GM12878 (cell line): Measurements from ENCODE around the gene BIRC6. TPM values are rescaled to one million over a fixed set of nuclear protein-coding genes. Genes with fewer than 3 reads are reported as not detected.

Experiments
- ATAC-seq: fragments of 200-7000 bp; cut with Tn5 transposase; 3 replicates; pipeline ENCODE4 v1.9.1; 2020; ENCODE audit warnings: mild to moderate bottlenecking, moderate library complexity
- BruUV-seq: library from RNA; stranded (reverse); fragments of 400-500 nt; replicated peaks from 2 replicates; lab custom pipeline; 2021; lab: Mats Ljungman, UMichigan
- CTCF ChIA-PET: fragments of 300-600 bp; sonication (Branson Sonifier 250); formaldehyde crosslinking; extraction: SDS; loops from one replicate; lab custom pipeline; 2021; ENCODE audit warnings: inconsistent platforms; lab: Yijun Ruan, JAX
- POLR2A ChIA-PET: fragments of 350-600 bp; formaldehyde crosslinking; extraction: SDS; loops from one replicate; lab custom pipeline; 2021; ENCODE audit warnings: inconsistent platforms; lab: Charles Lee
- RAD21 ChIA-PET: fragments of 300-600 bp; sonication (Branson Sonifier 250); formaldehyde crosslinking; loops from one replicate; lab custom pipeline; 2023; ENCODE audit warnings: antibody characterized with exemption; ENCODE audit not compliant: unreplicated experiment; lab: Charles Lee
- SMC1A ChIA-PET: fragments of 300-600 bp; sonication (Branson Sonifier 250); formaldehyde crosslinking; loops from one replicate; lab custom pipeline; 2023; ENCODE audit not compliant: unreplicated experiment, uncharacterized antibody; lab: Charles Lee
- DNase-seq: peaks from one replicate; pipeline ENCODE4 v3.0.0-alpha.2; 2011; ENCODE audit warnings: low read depth, low spot score
- FAIRE-seq: peaks from 3 replicates; lab custom pipeline; 2011; peaks lifted over from hg19 to GRCh38; lab: Jason Lieb, UNC
- H2AFZ ChIP-seq: 2 replicates; pipeline ENCODE4 v1.6.0; 2011; ENCODE audit warnings: low read depth, low read length, control low read depth; ENCODE audit not compliant: control insufficient read depth
- H3K27ac ChIP-seq: 2 replicates; pipeline ENCODE4 v1.5.1; 2011; ENCODE audit warnings: control low read depth; ENCODE audit not compliant: control insufficient read depth, insufficient read depth
- H3K27me3 ChIP-seq, 2 experiments: replicated peaks in 1 of 2; 2 replicates each; pipeline versions ENCODE4 v1.6.0 to v1.6.1; 2011; ENCODE audit warnings: low read length in 1 of 2; ENCODE audit not compliant: control insufficient read depth in 2 of 2, insufficient read depth in 2 of 2
- H3K36me3 ChIP-seq, 2 experiments: 2 replicates each; pipeline ENCODE4 v1.5.1; 2011; ENCODE audit warnings: low read length in 1 of 2; ENCODE audit not compliant: control insufficient read depth in 2 of 2, insufficient read depth in 2 of 2
- H3K4me1 ChIP-seq: 2 replicates; pipeline ENCODE4 v1.6.1; 2011; ENCODE audit warnings: mild to moderate bottlenecking, low read length, moderate library complexity, mixed read lengths; ENCODE audit not compliant: control insufficient read depth, insufficient read depth
- H3K4me2 ChIP-seq: 2 replicates; pipeline ENCODE4 v1.6.0; 2011; ENCODE audit warnings: control low read depth; ENCODE audit not compliant: control insufficient read depth, insufficient read depth
- H3K4me3 ChIP-seq: fragments of 200-600 bp; sonication (generic); 2 replicates; pipeline ENCODE4 v1.5.1; 2016
- H3K79me2 ChIP-seq: 2 replicates; pipeline ENCODE4 v1.6.0; 2011; ENCODE audit warnings: low read length; ENCODE audit not compliant: control insufficient read depth, insufficient read depth
- H3K9ac ChIP-seq: 2 replicates; pipeline ENCODE4 v1.8.0; 2011; ENCODE audit warnings: low read length, control low read depth, mixed read lengths; ENCODE audit not compliant: control insufficient read depth, insufficient read depth
- H3K9me3 ChIP-seq: replicated peaks from 3 replicates; pipeline ENCODE4 v1.5.1; 2011; ENCODE audit warnings: mild to moderate bottlenecking, low read length; ENCODE audit not compliant: control insufficient read depth, insufficient read depth
- H4K20me1 ChIP-seq: 2 replicates; pipeline ENCODE4 v1.6.0; 2011; ENCODE audit not compliant: control insufficient read depth, insufficient read depth
- ASH2L ChIP-seq: fragments of 300-600, 200-600 bp; sonication (generic); IDR thresholded peaks from 2 replicates; pipeline ENCODE4 v1.6.1; 2017; ENCODE audit warnings: low read depth, mild to moderate bottlenecking, borderline replicate concordance
- BMI1 ChIP-seq: fragments of 450-650 bp; IDR thresholded peaks from 2 replicates; pipeline ENCODE4 v1.6.1; 2016; ENCODE audit warnings: mild to moderate bottlenecking, moderate library complexity, borderline replicate concordance
- IRF4 ChIP-seq: IDR thresholded peaks from 2 replicates; pipeline ENCODE4 v1.6.1; 2011; ENCODE audit warnings: low read depth, low read length
- POLR2A ChIP-seq: IDR thresholded peaks from 2 replicates; pipeline ENCODE4 v1.6.1; 2011; ENCODE audit warnings: low read depth, mild to moderate bottlenecking, low read length
- RUNX3 ChIP-seq: IDR thresholded peaks from 2 replicates; pipeline ENCODE4 v1.6.1; 2012; ENCODE audit warnings: low read length, inconsistent platforms
- SREBF2 ChIP-seq: IDR thresholded peaks from 2 replicates; pipeline ENCODE4 v1.6.1; 2012; ENCODE audit warnings: mild to moderate bottlenecking, low read length
- SUPT20H ChIP-seq: IDR thresholded peaks from 2 replicates; pipeline ENCODE4 v1.6.1; 2011; ENCODE audit warnings: low read depth, mild to moderate bottlenecking, low read length, moderate library complexity, borderline replicate concordance; ENCODE audit not compliant: control insufficient read depth
- TCF3 ChIP-seq: IDR thresholded peaks from 2 replicates; pipeline ENCODE4 v1.6.1; 2012; ENCODE audit warnings: low read depth, mild to moderate bottlenecking, low read length, borderline replicate concordance; ENCODE audit not compliant: insufficient read depth
- ZNF24 ChIP-seq: fragments of 450-650 bp; IDR thresholded peaks from 2 replicates; pipeline ENCODE4 v1.6.1; 2017; ENCODE audit warnings: antibody characterized with exemption, mild to moderate bottlenecking
- WGBS: methylation state at CpG from one replicate; pipeline ENCODE4 v1.1.6; 2016; ENCODE audit warnings: low lambda C conversion rate; ENCODE audit not compliant: insufficient replicate concordance, insufficient coverage; ENCODE audit errors: missing lambda C conversion rate; 5-methylcytosine and 5-hydroxymethylcytosine counted together
- in situ Hi-C: fragments of 300-500 bp; cut with MboI; formaldehyde crosslinking; loops from 9 replicates; pipeline ENCODE4 v1.14.3; 2018; ENCODE audit warnings: mixed read lengths
- intact Hi-C: fragments of 100-400 bp; cut with micrococcal nuclease; formaldehyde crosslinking; loops from one replicate; pipeline ENCODE4 v1.14.2; 2022; ENCODE audit not compliant: unreplicated experiment
- polyA plus RNA-seq, 11 experiments: library from polyadenylated mRNA; depleted of rRNA in 4 of 11; unstranded in 6 of 11; stranded (reverse) in 5 of 11; fragments of >200 nt; fragmentation: Nextera tagmentation in 4 of 11; fragmentation: Illumina TruSeq in 1 of 11; extraction: Ambion mirVana in 4 of 11; extraction: Trizol in 1 of 11; gene quantifications; 1 replicate in 1 of 11; 2 replicates in 10 of 11; pipeline versions ENCODE4 v1.2.1 to v1.2.3, GENCODE V29; 2011 to 2016; ENCODE audit warnings: inconsistent platforms in 2 of 11, missing spikeins in 2 of 11, low read depth in 1 of 11
- total RNA-seq, 4 experiments: library from RNA; depleted of rRNA in 3 of 4; stranded (reverse); fragments of >200 nt in 3 of 4; fragmentation: Illumina TruSeq in 1 of 4; extraction: Trizol in 1 of 4; gene quantifications; 2 replicates each; pipeline versions ENCODE4 v1.2.1 to v1.2.3, GENCODE V29; 2013 to 2021
- TF ChIP-seq, protein P1 (sequence below): IDR thresholded peaks from 2 replicates; pipeline ENCODE4 v1.6.1; 2011; ENCODE audit warnings: low read depth, low read length, improper control_type of control experiment, borderline replicate concordance
- TF ChIP-seq, protein P2 (sequence below): IDR thresholded peaks from 2 replicates; pipeline ENCODE4 v1.6.1; 2012; ENCODE audit warnings: mild to moderate bottlenecking, low read depth, low read length

The BIRC6 gene
- total and polyA plus RNA-seq, 10 of the 15 experiments (the other 5 are each of a cell fraction or from before 2014, with no cell fraction given), result 18.8 to 118 (median 55.0) TPM

DNA sequence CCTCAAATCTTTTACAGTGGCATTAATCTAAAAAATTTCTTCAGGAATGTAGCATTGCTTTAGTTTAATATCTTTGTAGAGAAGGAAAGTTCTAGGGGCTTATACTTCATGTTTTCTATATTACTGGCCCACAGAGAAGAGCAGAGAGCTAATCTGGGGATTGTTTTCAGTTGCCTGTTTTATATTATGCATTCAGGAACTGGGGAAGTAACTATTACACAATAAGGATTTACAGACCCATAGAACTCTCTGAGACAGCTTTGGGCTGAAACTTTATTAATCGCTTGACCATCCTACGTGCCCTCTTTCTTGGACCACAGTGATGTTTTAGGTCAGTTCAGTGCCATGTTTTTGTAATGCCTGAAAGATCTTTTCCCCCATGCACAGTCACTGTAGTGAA lies 29.9 kb downstream of the BIRC6 start:
- no peak for TF ChIP-seq RUNX3
- TF ChIP-seq IRF4, result no peak
- TF ChIP-seq SUPT20H, result no peak
- Histone ChIP-seq H3K36me3 (peaks cover 0 to 24% of the 10 kb centered on the region in 2 experiments), H4K20me1 (no peaks in the 10 kb centered on the region), H3K27me3 (no peaks in the 10 kb centered on the region), H3K79me2 (peaks cover 12% of the 10 kb centered on the region), H3K4me3 (no peak overlapping the region), H3K4me1 (peaks cover 7% of the 10 kb centered on the region; the same call in 1 of the 2 replicates), H3K27ac (no peak overlapping the region), H2AFZ (no peak overlapping the region), H3K9me3 (no peaks in the 10 kb centered on the region), H3K4me2 (no peak overlapping the region), H3K9ac (no peak overlapping the region)
- POLR2A ChIA-PET, result no interaction called here
- CTCF ChIA-PET, result no interaction called here
- RAD21 ChIA-PET, result interaction anchor here (0.7 kb wide), 1 partner anchor 19 kb away, joined by 3 read pairs; no protein-coding TSS in a partner anchor
- in situ Hi-C loops (no loop called here), intact Hi-C loops (no loop called here)
- 100% methylated on average over 2 of the region's 2 CpGs for WGBS
- FAIRE-seq (no peak), ATAC-seq (no peak), DNase-seq (no peak)
- SMC1A ChIA-PET, result interaction anchor here (1.2 kb wide), 1 partner anchor 24 kb away, joined by 3 read pairs; no protein-coding TSS in a partner anchor
- BruUV-seq, result no TSS peak

DNA sequence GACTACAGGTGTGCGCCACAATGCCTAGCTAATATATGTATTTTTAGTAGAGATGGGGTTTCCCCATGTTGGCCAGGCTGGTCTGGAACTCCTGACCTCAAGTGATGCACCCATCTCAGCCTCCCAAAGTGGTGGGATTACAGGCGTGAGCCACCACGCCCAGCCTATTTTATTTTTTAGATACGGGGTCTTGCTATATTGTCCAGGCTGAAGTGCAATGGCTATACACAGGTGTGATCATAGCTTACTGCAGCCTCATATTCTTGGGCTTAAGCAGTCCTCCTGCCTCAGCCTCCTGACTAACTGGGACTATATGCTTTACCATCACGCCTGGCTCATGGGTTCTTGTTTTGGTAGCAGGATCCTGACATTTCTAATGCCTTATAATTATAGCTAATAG lies 42.4 kb downstream of the BIRC6 start:
- no peak overlapping the region for H3K4me3 ChIP-seq
- ChIA-PET SMC1A (interaction anchor here (1.7 kb wide), 1 partner anchor 8 kb away, joined by 4 read pairs; no protein-coding TSS in a partner anchor), CTCF (no interaction called here), POLR2A (interaction anchor here (1.3 kb wide), 1 partner anchor 20 kb away, joined by 5 read pairs; no protein-coding TSS in a partner anchor), RAD21 (no interaction called here)
- no peaks in the 10 kb centered on the region for H3K79me2 ChIP-seq
- no peak overlapping the region for H3K9ac ChIP-seq
- in situ Hi-C loops, result no loop called here
- WGBS, result 93% methylated on average over 5 of the region's 5 CpGs
- no peak overlapping the region for H2AFZ ChIP-seq
- H4K20me1 ChIP-seq, result no peaks in the 10 kb centered on the region
- H3K9me3 ChIP-seq, result no peaks in the 10 kb centered on the region
- DNase-seq, result no peak
- no TSS peak for BruUV-seq
- no peak for FAIRE-seq
- H3K27me3 ChIP-seq, result no peaks in the 10 kb centered on the region
- H3K4me2 ChIP-seq, result no peak overlapping the region
- H3K4me1 ChIP-seq, result no peaks in the 10 kb centered on the region
- H3K36me3 ChIP-seq, result peaks cover 2 to 11% of the 10 kb centered on the region in 2 experiments; a peak in 3 of 4 replicates
- intact Hi-C loops, result no loop called here
- no peak for ATAC-seq
- H3K27ac ChIP-seq, result no peak overlapping the region
- no peak for TF ChIP-seq ASH2L
- TF ChIP-seq SREBF2, result no peak
- TF ChIP-seq, protein P1, sequence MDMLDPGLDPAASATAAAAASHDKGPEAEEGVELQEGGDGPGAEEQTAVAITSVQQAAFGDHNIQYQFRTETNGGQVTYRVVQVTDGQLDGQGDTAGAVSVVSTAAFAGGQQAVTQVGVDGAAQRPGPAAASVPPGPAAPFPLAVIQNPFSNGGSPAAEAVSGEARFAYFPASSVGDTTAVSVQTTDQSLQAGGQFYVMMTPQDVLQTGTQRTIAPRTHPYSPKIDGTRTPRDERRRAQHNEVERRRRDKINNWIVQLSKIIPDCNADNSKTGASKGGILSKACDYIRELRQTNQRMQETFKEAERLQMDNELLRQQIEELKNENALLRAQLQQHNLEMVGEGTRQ, result no peak
- TF ChIP-seq BMI1, result no peak
- no peak for TF ChIP-seq ZNF24
- TF ChIP-seq POLR2A, result no peak
- TF ChIP-seq TCF3, result no peak
- TF ChIP-seq, protein P2, sequence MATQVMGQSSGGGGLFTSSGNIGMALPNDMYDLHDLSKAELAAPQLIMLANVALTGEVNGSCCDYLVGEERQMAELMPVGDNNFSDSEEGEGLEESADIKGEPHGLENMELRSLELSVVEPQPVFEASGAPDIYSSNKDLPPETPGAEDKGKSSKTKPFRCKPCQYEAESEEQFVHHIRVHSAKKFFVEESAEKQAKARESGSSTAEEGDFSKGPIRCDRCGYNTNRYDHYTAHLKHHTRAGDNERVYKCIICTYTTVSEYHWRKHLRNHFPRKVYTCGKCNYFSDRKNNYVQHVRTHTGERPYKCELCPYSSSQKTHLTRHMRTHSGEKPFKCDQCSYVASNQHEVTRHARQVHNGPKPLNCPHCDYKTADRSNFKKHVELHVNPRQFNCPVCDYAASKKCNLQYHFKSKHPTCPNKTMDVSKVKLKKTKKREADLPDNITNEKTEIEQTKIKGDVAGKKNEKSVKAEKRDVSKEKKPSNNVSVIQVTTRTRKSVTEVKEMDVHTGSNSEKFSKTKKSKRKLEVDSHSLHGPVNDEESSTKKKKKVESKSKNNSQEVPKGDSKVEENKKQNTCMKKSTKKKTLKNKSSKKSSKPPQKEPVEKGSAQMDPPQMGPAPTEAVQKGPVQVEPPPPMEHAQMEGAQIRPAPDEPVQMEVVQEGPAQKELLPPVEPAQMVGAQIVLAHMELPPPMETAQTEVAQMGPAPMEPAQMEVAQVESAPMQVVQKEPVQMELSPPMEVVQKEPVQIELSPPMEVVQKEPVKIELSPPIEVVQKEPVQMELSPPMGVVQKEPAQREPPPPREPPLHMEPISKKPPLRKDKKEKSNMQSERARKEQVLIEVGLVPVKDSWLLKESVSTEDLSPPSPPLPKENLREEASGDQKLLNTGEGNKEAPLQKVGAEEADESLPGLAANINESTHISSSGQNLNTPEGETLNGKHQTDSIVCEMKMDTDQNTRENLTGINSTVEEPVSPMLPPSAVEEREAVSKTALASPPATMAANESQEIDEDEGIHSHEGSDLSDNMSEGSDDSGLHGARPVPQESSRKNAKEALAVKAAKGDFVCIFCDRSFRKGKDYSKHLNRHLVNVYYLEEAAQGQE, result no peak
- no peak for TF ChIP-seq SUPT20H
